ELR (cell line): ENCODE data around the gene DAZAP2.
A peak's percentile ranks its signal among the peaks of the same experiment; 100 is the strongest.
"Not testable (repeated sequence)": the region's sequence is repeated elsewhere in the genome, so short reads cannot be mapped to it uniquely, and the experiment has no call there.

Experiments
- DNase-seq: peaks from one replicate; pipeline ENCODE4 v3.0.0-alpha.2; 2015; ENCODE audit warnings: low read depth

The DAZAP2 gene

GRCh38 chr12:51247523-51248206 lies 9.0 kb downstream of the DAZAP2 start:
- no peak for DNase-seq

- no peak for DNase-seq
Observed at GRCh38 chr12:51253276-51253675, 14.7 kb downstream of the DAZAP2 start.

GRCh38 chr12:51254536-51254935 lies 15.9 kb downstream of the DAZAP2 start:
- DNase-seq = no peak

- not testable (repeated sequence) for DNase-seq
Observed at GRCh38 chr12:51259600-51259999, 21.0 kb downstream of the DAZAP2 start.

- peak; percentile 68 for DNase-seq
Observed at GRCh38 chr12:51262758-51263177, 24.1 kb downstream of the DAZAP2 start.

GRCh38 chr12:51263341-51263740 lies 24.7 kb downstream of the DAZAP2 start:
- no peak for DNase-seq

- DNase-seq = no peak
Observed at GRCh38 chr12:51264297-51264696, 25.7 kb downstream of the DAZAP2 start.

- no peak for DNase-seq
Observed at GRCh38 chr12:51265024-51265423, 26.4 kb downstream of the DAZAP2 start.

- DNase-seq = peak; percentile 68
Observed at GRCh38 chr12:51269174-51270066, 30.8 kb downstream of the DAZAP2 start.

GRCh38 chr12:51270067-51270950 lies 31.7 kb downstream of the DAZAP2 start, which contains the start of gene SMAGP:
Gene SMAGP (minus strand): TSS chr12:51270415. CDS start chr12:51269278, 1,137 bp downstream.
- DNase-seq = peak; percentile 75

- DNase-seq = peak; percentile 95
Observed at GRCh38 chr12:51270951-51271518, 32.4 kb downstream of the DAZAP2 start.

- DNase-seq = not testable (repeated sequence)
Observed at GRCh38 chr12:51272810-51273209, 34.2 kb downstream of the DAZAP2 start.

- DNase-seq = no peak
Observed at GRCh38 chr12:51275088-51275487, 36.5 kb downstream of the DAZAP2 start.

- DNase-seq = peak; percentile 70
Observed at GRCh38 chr12:51281202-51281924, 42.7 kb downstream of the DAZAP2 start.

- no peak for DNase-seq
Observed at GRCh38 chr12:51285843-51286242, 47.2 kb downstream of the DAZAP2 start.

GRCh38 chr12:51291603-51292513 lies 53.2 kb downstream of the DAZAP2 start:
- not testable (repeated sequence) for DNase-seq
